Duodenal mucosa (tissue), 2 donors: ENCODE data around the gene ZNF324.
A peak's percentile ranks its signal among the peaks of the same experiment; 100 is the strongest.

ENCODE experiments used
- H3K27ac ChIP-seq: one replicate; pipeline ENCODE4 v1.7.0; 2013; ENCODE audit warnings: low read depth, low read length
- H3K27me3 ChIP-seq, 2 donors: one replicate each; pipeline ENCODE4 v1.7.0; 2013; ENCODE audit warnings: low read length in 2 of 2, control low read depth in 1 of 2; ENCODE audit not compliant: insufficient read depth in 2 of 2, control insufficient read depth in 1 of 2
- H3K36me3 ChIP-seq, 2 donors: one replicate each; pipeline ENCODE4 v1.7.0; 2013; ENCODE audit warnings: low read length in 2 of 2, control low read depth in 1 of 2; ENCODE audit not compliant: insufficient read depth in 2 of 2, control insufficient read depth in 1 of 2
- H3K4me1 ChIP-seq, 2 donors: one replicate each; pipeline ENCODE4 v1.7.0; 2013; ENCODE audit warnings: low read length in 2 of 2, control low read depth in 1 of 2; ENCODE audit not compliant: insufficient read depth in 2 of 2, control insufficient read depth in 1 of 2
- H3K4me3 ChIP-seq, 2 donors: one replicate each; pipeline ENCODE4 v1.7.0; 2013; ENCODE audit warnings: low read length in 2 of 2, low read depth in 1 of 2
- H3K9ac ChIP-seq, 2 donors: one replicate each; pipeline ENCODE4 v1.7.0; 2013; ENCODE audit warnings: low read length in 2 of 2, low read depth in 1 of 2
- H3K9me3 ChIP-seq, 2 donors: one replicate each; pipeline ENCODE4 v1.7.0; 2013; ENCODE audit warnings: low read length in 2 of 2, control low read depth in 1 of 2; ENCODE audit not compliant: control insufficient read depth in 1 of 2

ZNF324 gene

DNA sequence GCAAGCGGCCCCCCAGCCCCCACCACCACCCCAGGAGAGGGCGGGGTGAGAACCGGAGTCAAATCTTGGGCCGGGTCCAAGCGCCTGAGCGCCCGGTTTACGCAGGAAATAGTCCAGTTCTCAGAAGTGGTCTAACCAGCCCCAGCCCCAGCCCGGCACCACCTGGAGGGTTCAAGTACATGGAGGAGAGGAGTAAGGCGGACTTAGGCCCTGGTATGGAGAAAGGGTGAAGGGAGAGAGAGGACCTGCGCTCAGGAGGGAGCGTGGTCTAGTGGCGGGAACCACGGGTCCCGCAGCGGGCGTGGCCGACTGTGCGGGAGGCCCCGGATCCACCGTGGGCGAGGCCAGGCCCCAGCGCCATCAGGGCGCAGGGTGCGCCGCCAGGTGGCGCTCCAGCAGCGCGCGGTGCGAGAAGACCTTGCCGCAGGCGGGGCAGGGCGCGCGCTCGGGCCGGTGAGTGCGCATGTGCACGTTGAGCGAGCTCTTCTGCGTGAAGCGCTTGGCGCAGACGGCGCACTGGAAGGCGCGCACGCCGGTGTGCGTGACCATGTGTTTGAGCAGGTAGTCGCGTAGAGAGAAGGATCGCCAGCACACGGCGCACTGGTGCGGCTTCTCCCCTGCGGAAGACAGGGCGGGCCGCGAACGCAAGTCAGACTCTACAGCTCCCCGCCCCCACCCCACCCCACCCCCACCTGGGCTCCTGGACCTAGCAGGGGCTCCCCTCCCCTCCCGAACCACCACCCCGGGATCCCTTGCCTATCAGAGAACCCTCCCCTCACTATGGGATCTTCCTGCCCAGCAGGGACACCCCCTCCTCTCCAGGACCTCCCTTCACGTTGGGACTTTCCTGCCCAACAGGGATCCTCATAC, 47.0 kb downstream of the ZNF324 start:
- Histone ChIP-seq H3K9ac (peak overlapping the region; percentile 42 to 64), H3K27me3 (no peaks in the 10 kb centered on the region), H3K9me3 (no peaks in the 10 kb centered on the region), H3K27ac (peak overlapping the region; percentile 1), H3K4me1 (peaks cover 34 to 51% of the 10 kb centered on the region in 2 donors), H3K4me3 (peak overlapping the region; percentile 50 to 67), H3K36me3 (peaks cover 11 to 19% of the 10 kb centered on the region in 2 donors)

DNA sequence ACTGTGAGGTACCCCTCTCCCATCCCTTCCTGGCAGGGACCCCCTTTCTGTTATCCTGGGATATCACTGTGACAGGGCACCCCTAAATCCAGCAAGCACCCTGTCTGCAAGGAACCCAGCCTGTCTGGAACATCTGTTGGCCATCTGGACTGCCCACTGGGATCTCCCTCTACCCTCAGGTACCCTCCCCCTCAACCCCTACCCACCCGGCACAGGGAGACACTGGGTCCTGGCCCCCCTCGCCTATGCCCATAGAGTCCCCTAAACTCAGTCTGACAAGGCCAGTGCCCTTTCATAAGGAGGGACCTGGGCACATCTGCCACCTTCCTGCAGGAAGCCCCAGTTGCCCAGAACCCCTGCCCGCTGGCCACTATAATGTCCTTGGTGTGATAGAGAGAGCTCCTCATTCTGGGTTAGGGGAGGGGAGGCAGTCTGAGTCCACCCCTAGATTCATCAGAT, 47.7 kb downstream of the ZNF324 start:
- H3K27me3 ChIP-seq, result no peaks in the 10 kb centered on the region
- H3K4me3 ChIP-seq, result peak overlapping the region; percentile 50 to 67
- peak overlapping the region in 1 of 2 donors; percentile 16 for H3K9ac ChIP-seq
- H3K27ac ChIP-seq, result no peak overlapping the region
- H3K4me1 ChIP-seq, result peaks cover 34 to 52% of the 10 kb centered on the region in 2 donors
- H3K36me3 ChIP-seq, result peaks cover 11 to 19% of the 10 kb centered on the region in 2 donors
- H3K9me3 ChIP-seq, result no peaks in the 10 kb centered on the region

DNA sequence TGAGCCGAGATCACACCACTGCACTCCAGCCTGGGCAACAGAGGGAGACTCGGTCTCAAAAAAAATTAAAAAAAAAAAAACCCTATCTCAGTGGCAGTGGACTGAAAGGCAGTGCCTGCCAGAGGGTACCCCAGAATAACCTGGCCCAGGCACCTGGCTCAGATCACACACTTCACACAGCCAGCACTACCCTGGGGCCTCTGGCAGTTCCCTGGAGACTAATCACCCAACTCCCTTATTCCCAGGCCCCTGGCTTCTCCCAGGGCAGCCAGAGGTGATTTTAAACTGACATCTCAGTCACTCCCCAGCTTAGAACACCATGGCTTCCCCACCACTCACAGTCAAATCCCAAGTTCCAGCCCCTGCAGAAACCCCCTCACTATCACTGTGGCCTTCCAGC, 48.4 kb downstream of the ZNF324 start:
- Histone ChIP-seq H3K27ac (no peak overlapping the region), H3K36me3 (peaks cover 11 to 19% of the 10 kb centered on the region in 2 donors), H3K27me3 (no peaks in the 10 kb centered on the region), H3K9ac (peak overlapping the region in 1 of 2 donors; percentile 10), H3K4me1 (peaks cover 36 to 54% of the 10 kb centered on the region in 2 donors), H3K9me3 (no peaks in the 10 kb centered on the region), H3K4me3 (no peak overlapping the region)

DNA sequence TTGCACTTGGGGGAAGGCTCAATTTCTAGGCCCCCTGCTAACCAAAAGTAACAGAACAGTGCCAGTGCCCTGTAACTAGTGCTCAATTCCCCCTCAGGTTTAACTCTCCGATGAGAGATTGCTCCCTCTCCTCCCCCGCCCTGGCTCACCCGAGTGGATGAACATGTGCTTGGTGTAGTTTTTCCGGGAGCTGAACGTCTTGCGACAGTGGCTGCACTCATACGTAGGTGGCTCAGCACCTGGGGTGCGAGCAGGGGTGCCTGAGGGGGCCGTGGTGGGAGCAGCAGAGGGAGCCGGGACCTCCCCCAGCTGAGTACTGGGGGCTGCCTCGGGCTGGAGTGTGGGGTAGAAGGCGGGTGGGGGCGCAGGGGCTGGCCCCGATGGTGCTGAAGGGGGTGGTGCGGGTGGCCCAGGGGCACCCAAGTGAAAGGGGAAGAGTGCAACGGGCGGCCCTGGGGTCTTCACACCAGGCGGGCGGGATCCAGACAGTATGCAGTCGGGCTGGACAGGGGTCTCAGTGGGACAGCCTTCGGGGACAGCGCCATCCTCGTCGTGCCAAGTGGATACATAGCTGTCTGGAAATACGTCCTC, 49.5 kb downstream of the ZNF324 start:
- no peaks in the 10 kb centered on the region for H3K9me3 ChIP-seq
- H3K9ac ChIP-seq, result no peak overlapping the region
- H3K4me3 ChIP-seq, result no peak overlapping the region
- peaks cover 11 to 19% of the 10 kb centered on the region in 2 donors for H3K36me3 ChIP-seq
- no peaks in the 10 kb centered on the region for H3K27me3 ChIP-seq
- no peak overlapping the region for H3K27ac ChIP-seq
- peaks cover 40 to 59% of the 10 kb centered on the region in 2 donors for H3K4me1 ChIP-seq

DNA sequence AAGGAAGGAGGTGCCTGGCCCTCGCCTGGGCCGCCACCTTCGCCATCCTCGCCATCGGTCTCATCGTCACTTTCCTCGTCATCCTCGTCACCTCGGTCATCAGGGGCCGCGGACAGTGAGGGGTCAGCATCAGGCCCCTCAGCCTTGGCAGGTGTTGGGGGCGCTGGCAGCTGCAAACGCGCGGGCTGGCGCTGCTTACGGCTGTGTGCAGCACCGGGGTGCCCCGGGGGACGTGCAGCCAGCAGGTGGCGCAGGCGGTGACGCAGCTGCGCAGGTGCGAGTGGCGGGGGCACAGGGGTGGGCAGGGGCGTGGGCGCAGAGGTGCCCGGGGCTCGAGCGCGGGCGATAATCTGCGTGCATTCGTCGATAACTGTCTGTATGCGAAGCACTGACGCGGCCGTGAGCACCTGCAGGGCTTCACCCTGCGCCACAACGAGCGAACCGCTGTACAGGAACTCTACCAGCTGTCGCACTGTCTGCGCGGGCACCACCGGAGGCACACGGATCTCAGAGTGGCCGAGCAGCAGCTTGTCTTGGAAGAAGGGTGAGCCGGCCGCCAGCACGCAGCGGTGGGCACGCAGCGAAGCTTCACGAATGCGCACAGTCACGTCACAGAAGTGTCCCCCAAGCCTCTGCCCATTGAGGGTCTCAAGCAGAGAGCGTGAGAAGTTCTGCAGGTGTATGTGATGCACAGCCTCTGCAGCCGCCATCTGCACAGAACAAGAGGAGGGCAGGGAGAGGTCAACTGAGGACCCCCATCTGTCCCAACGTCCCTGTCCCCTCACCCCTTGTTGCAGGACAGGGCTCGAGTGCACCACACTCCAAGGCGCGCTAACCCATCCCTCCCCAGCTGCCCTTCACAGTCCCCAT, 50.3 kb downstream of the ZNF324 start:
- H3K4me3 ChIP-seq, result no peak overlapping the region
- peaks cover 37 to 56% of the 10 kb centered on the region in 2 donors for H3K4me1 ChIP-seq
- H3K9me3 ChIP-seq, result no peaks in the 10 kb centered on the region
- H3K27ac ChIP-seq, result no peak overlapping the region
- no peaks in the 10 kb centered on the region for H3K27me3 ChIP-seq
- H3K36me3 ChIP-seq, result peaks cover 11 to 19% of the 10 kb centered on the region in 2 donors
- H3K9ac ChIP-seq, result no peak overlapping the region

DNA sequence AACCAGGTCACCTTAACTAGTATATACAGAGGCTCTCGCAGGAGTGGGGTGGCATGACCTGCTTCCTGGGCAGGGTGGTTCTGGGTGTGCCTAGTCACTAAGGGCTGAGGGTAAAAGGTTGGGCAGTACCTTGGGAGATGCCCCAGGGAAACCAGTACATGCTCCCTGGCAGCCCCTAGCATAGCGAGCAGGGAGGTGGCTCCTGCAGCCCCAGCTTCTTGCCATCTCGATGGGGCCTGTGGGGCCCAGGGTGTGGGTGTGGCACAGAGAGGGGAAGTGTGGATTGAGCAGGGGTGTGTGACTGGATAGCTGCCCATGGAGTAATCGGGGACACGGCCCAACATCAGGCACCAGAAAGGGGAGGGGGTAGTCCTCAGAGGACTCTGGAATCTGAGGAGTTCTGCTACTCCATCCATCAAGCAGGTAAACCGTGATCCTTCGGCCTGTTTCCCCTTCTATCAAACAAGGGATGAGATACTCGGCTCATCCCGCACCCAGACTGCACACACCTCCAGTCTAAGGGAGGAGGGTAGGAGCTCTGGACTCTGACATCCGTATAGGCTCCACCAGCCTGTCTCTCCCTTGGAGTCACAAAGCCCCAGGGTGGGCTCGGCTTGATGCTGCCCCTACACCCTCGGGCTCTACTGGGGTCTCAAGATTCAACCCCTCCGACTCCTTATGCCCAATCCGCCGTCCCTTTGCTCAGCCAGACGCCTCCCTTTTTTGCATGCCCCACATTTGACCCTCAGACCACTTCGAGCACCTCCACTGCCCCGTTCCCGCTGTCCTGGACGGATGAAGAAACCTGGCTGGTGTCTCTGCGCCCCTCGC, 51.6 kb downstream of the ZNF324 start:
- Histone ChIP-seq H3K9me3 (no peaks in the 10 kb centered on the region), H3K4me1 (peaks cover 26 to 45% of the 10 kb centered on the region in 2 donors), H3K36me3 (peaks cover 8 to 19% of the 10 kb centered on the region in 2 donors), H3K4me3 (peak overlapping the region; percentile 73 to 88), H3K27ac (peak overlapping the region; percentile 98), H3K9ac (peak overlapping the region; percentile 90 to 92), H3K27me3 (no peaks in the 10 kb centered on the region)

DNA sequence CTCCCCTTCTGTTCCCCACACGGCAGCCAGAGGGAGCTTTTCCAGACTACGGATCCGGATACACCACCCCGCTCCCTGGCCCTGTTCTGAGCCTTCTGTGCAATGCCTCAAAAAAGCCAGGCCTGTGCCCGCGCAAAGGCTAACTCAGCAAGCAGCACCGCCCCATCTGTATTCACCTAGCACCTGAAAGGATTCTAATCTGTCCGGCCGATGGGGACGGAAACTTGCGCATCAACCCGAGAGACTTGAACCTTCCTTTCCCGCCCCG, 52.1 kb downstream of the ZNF324 start:
- Histone ChIP-seq H3K36me3 (peaks cover 8 to 19% of the 10 kb centered on the region in 2 donors), H3K4me3 (peak overlapping the region; percentile 73 to 88), H3K27me3 (no peaks in the 10 kb centered on the region), H3K27ac (peak overlapping the region; percentile 98), H3K4me1 (peaks cover 22 to 41% of the 10 kb centered on the region in 2 donors), H3K9me3 (no peaks in the 10 kb centered on the region), H3K9ac (peak overlapping the region; percentile 90 to 92)

DNA sequence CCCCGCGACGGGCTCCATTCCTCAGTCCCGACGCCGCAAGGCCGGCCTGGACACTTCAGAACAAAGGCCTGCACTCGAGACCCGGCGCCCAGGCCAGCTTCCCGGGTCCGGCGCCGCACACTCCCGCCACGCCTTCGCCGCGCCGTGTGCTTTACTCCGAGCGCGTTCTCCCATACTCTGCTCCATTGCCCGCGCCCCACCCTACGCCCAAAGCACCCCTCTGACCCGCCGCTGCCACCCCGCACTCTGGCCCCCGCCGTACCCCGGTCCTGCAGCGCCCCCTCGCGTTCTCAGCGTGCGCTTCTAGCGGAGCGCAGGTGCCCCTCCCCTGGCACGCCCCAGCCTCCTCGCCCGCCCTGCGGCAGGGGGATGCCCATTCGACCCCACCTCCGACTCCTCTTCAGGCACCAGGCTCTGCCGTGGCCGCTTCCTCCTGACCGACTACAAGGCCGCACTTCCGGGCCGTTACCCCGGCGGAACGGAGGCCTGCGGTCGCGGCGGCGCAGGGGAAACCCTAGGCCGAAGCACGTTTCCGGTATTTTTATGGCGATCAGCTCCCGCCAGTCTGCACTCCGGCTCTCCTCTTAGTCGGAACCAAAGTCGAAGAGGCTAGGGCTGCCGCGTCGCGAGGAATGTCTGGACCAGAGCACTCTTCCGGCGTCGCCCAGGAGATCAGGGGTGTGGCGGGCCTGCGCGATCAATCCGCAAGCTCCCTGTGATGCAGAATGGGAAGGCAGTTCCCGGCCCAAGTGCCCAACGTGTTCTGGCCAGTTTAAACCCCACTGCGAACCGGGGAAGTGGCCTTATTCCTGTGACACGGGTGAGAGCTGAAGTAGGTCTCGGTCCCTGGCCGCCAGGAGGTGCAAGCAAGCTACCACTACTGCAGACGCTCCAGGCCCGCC, 52.7 kb downstream of the ZNF324 start, which contains the start of gene ZBTB45:
TSS of gene ZBTB45 (minus strand) at position 456 of the 902 bp plus-strand sequence. CDS start 2,137 bp downstream, outside the sequence.
- Histone ChIP-seq H3K4me3 (peak within 1 kb of the TSS; percentile 73 to 88), H3K27ac (peak within 1 kb of the TSS; percentile 98), H3K4me1 (peaks cover 19 to 37% of the 10 kb centered on the region in 2 donors), H3K27me3 (no peaks in the 10 kb centered on the region), H3K9me3 (no peaks in the 10 kb centered on the region), H3K9ac (peak within 1 kb of the TSS; percentile 90 to 92), H3K36me3 (peaks cover 8 to 19% of the 10 kb centered on the region in 2 donors)
